Measurements from ENCODE around the gene XPO6.

Gene XPO6

GRCh38 chr16:28069971-28070794 is 141.6 kb downstream of the XPO6 start:
- Mint-ChIP-seq H3K4me3 (no peak overlapping the region), H3K27me3 (peaks cover 18% of the 10 kb centered on the region), H3K27ac (no peak overlapping the region), H3K4me1 (no peaks in the 10 kb centered on the region), H3K9me3 (no peaks in the 10 kb centered on the region)
- DNase-seq (no peak), ATAC-seq (peak; percentile 20)

- DNase-seq (no peak), ATAC-seq (no peak)
- H3K9me3 Mint-ChIP-seq: no peaks in the 10 kb centered on the region
- no peak overlapping the region for H3K4me3 Mint-ChIP-seq
- H3K27me3 Mint-ChIP-seq: peaks cover 30% of the 10 kb centered on the region
- no peak overlapping the region for H3K27ac Mint-ChIP-seq
- no peaks in the 10 kb centered on the region for H3K4me1 Mint-ChIP-seq
Observed at GRCh38 chr16:28068976-28069375, 142.8 kb downstream of the XPO6 start.

- Mint-ChIP-seq H3K9me3 (no peaks in the 10 kb centered on the region), H3K4me1 (no peaks in the 10 kb centered on the region), H3K27me3 (peaks cover 32% of the 10 kb centered on the region), H3K27ac (no peak overlapping the region), H3K4me3 (no peak overlapping the region)
- no peak for ATAC-seq
- no peak for DNase-seq
Observed at GRCh38 chr16:28067604-28068379, 144.0 kb downstream of the XPO6 start.

GRCh38 chr16:28064706-28065249 is 147.0 kb downstream of the XPO6 start:
- Mint-ChIP-seq H3K4me1 (peaks cover 7% of the 10 kb centered on the region), H3K4me3 (no peak overlapping the region), H3K27me3 (peaks cover 63% of the 10 kb centered on the region), H3K9me3 (no peaks in the 10 kb centered on the region), H3K27ac (no peak overlapping the region)
- ATAC-seq (no peak), DNase-seq (no peak)

DNA sequence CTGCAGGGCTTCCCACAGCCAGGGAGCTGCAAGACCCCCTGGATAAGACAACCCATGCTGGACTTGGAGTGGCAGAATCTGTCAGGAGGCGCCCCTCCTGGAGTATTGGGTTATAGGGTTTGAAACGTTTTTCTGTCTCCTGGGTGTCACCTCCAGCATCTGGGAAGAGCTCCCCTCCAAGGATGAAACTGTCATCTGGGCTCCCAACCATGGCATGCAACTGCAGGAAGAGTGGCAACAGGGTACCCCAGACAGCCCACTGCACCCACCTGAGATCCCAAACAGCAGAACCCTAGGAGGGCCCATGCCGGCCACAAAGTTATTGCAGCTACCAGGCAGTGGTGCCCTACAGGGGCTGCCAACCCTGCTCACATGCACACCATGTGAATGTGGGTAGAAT is 147.6 kb downstream of the XPO6 start:
- Mint-ChIP-seq H3K9me3 (no peaks in the 10 kb centered on the region), H3K27ac (no peak overlapping the region), H3K27me3 (peaks cover 69% of the 10 kb centered on the region), H3K4me3 (no peak overlapping the region), H3K4me1 (peaks cover 12% of the 10 kb centered on the region)
- ATAC-seq (no peak), DNase-seq (no peak)

GRCh38 chr16:28063591-28064061 is 148.1 kb downstream of the XPO6 start, which contains the start of gene GSG1L:
Gene GSG1L, minus strand, starts transcription at chr16:28063714. Its CDS starts 290 bp downstream, at chr16:28063424.
- ATAC-seq (peak; percentile 61), DNase-seq (no peak)
- Mint-ChIP-seq H3K27ac (no peak within 1 kb of the TSS), H3K4me3 (peak within 1 kb of the TSS; percentile 68 to 78), H3K27me3 (peaks cover 74% of the 10 kb centered on the region), H3K4me1 (peaks cover 18% of the 10 kb centered on the region), H3K9me3 (no peaks in the 10 kb centered on the region)

DNA sequence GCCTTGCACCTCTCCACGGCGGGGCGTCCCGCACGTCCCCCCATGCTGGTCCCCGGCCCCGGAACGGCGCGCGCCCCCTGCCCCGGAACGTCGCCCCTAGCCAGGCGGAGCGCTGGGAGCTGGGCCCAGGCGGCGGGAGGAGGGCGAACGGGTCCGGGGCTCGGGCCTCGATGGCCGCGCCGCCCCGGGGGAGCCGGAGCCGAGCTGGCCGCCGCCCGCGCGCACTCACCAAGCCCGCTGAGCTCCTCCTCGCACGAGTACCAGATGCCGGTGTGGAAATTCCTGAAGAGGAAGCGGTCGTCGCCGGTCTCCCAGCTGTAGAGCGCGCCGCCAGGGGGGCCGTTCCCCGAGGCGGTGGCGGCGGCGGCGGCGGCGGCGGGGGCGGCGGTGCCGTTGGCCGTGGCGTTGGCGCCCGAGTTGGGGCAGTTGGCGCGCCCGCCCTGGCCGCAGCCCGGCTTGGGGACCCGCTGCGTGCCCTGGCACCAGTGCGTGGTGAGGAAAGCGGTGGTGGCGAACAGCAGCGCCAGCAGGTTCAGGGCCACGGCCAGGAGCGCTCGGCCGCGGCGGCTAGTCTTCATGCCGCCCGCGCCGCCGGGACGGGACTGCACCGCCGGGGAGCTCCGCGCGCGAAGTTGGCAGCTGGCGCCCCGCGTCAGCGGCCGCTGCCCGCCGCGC is 148.8 kb downstream of the XPO6 start:
- no peak for DNase-seq
- peaks cover 20% of the 10 kb centered on the region for H3K4me1 Mint-ChIP-seq
- H3K27me3 Mint-ChIP-seq: peaks cover 80% of the 10 kb centered on the region
- H3K4me3 Mint-ChIP-seq: peak overlapping the region in 1 of 2 donors; percentile 78
- no peak overlapping the region for H3K27ac Mint-ChIP-seq
- no peaks in the 10 kb centered on the region for H3K9me3 Mint-ChIP-seq
- ATAC-seq: peak; percentile 32

DNA sequence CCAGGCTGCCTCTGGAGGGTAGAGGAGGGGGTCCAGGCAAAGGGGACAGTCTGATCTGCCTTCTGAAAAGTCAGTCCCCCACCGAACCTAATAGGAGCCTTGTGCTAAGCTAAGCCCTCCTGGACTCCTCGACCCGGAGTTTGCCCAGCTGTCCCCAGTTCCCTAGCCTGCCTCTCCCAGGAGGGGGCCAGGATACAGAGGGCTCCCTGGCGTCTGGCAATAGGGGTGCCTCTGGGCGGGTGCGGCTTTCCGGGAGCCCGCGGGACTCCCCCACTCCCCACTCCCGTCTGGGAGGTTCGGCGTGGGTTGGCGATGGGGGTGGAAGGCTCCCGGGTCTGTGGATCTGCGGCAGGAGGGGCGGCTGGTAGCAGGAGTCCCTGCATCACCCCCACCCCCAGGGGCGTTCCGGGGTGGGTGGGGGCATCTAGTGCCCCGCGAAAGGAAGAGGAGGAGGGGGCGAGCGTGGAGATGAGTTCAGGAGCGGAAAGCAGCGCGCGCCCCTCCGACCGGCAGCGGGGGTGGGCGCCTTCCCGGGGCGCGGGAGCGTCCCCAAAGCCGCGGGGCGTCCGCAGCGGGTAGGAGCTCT is 149.4 kb downstream of the XPO6 start:
- H3K27ac Mint-ChIP-seq: no peak overlapping the region
- H3K27me3 Mint-ChIP-seq: peaks cover 87% of the 10 kb centered on the region
- no peak for DNase-seq
- H3K4me1 Mint-ChIP-seq: peaks cover 20% of the 10 kb centered on the region
- H3K9me3 Mint-ChIP-seq: no peaks in the 10 kb centered on the region
- peak overlapping the region; percentile 68 to 78 for H3K4me3 Mint-ChIP-seq
- ATAC-seq: no peak

- peaks cover 90% of the 10 kb centered on the region for H3K27me3 Mint-ChIP-seq
Observed at GRCh38 chr16:28061352-28062101, 150.2 kb downstream of the XPO6 start.

GRCh38 chr16:28059841-28060575 is 151.8 kb downstream of the XPO6 start:
- no peaks in the 10 kb centered on the region for H3K9me3 Mint-ChIP-seq
- peaks cover 20% of the 10 kb centered on the region for H3K4me1 Mint-ChIP-seq
- ATAC-seq (no peak), DNase-seq (no peak)
- H3K27me3 Mint-ChIP-seq: peaks cover 76% of the 10 kb centered on the region
- H3K4me3 Mint-ChIP-seq: no peak overlapping the region
- H3K27ac Mint-ChIP-seq: no peak overlapping the region

More at GRCh38 chr16:28061352-28062101, 150.2 kb downstream of the XPO6 start:
- ATAC-seq (no peak), DNase-seq (no peak)
- H3K4me1 Mint-ChIP-seq: peaks cover 20% of the 10 kb centered on the region
- no peaks in the 10 kb centered on the region for H3K9me3 Mint-ChIP-seq
- peak overlapping the region in 1 of 2 donors; percentile 26 for H3K4me3 Mint-ChIP-seq
- no peak overlapping the region for H3K27ac Mint-ChIP-seq

DNA sequence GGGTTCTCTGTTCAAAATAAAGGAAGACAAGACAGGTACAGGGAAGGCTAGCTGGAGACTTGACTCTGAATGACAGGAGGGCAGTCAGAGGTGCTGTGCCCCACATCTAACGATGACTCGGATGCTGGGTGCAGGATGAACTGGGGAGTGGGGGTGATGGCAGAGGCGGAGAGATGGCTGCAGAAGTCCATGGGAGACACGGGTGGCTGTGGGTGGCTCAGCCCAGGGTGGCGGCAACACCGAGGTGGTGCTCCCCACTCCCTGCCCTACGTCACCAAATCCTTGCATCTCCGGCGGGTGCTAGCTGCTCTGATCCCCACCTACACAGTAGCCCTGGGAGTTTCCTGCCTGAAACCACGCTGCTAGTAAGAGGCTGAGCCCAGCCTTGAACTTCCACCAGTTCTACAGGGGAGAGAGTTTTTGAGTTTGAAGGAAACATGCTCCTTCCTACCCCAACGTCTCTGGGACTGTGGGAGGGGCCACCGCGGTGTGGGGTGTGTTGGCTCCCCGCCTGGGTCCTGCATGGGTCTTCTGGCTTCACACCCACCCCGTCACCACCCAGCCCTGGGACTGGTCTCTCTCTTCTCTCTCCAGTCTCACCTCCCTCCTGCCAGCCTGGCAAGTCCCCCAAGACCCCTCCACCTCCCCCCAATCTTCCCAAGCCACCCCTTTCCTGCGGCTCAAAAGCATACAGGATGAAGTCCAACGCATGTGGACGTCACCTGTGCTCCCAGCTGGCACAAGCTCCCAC is 152.8 kb downstream of the XPO6 start:
- H3K4me3 Mint-ChIP-seq: no peak overlapping the region
- no peaks in the 10 kb centered on the region for H3K9me3 Mint-ChIP-seq
- no peak overlapping the region for H3K27ac Mint-ChIP-seq

GRCh38 chr16:28057949-28058348 is 153.8 kb downstream of the XPO6 start:
- peaks cover 20% of the 10 kb centered on the region for H3K4me1 Mint-ChIP-seq
- H3K9me3 Mint-ChIP-seq: no peaks in the 10 kb centered on the region
- ATAC-seq: no peak
- H3K27ac Mint-ChIP-seq: no peak overlapping the region
- H3K27me3 Mint-ChIP-seq: peaks cover 79% of the 10 kb centered on the region
- DNase-seq: no peak
- H3K4me3 Mint-ChIP-seq: no peak overlapping the region

More for the DNA sequence above, 152.8 kb downstream of the XPO6 start:
- peaks cover 70% of the 10 kb centered on the region for H3K27me3 Mint-ChIP-seq
- ATAC-seq (peak; percentile 26), DNase-seq (no peak)
- peaks cover 20% of the 10 kb centered on the region for H3K4me1 Mint-ChIP-seq

DNA sequence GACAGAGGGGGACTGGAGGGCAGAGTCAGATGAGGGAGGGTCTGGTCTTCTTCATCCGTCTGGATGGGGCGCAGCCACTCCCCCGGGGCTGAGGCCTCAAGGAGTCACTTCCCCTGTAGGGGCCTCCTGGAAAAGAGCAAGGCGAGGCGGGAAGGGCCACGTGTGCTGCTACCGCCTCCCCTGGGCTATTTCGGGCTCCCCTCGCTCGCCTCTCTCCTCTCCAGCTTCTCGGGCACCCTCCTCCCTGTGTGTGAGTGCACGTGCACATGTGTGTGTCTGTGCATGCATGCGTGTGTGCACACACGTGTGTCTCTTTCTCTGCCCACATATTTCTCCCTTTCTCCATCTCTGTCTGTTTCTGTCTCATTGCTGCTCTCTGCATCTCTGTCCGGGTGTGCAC is 158.3 kb downstream of the XPO6 start:
- Mint-ChIP-seq H3K9me3 (peaks cover 5% of the 10 kb centered on the region in 2 donors), H3K27ac (no peak overlapping the region), H3K4me1 (peaks cover under 1% of the 10 kb centered on the region), H3K27me3 (peaks cover 40% of the 10 kb centered on the region), H3K4me3 (no peak overlapping the region)
- ATAC-seq (no peak), DNase-seq (no peak)
